Gastroesophageal sphincter (tissue), 3 donors: ENCODE data around the gene FA2H.

Experiments
- CTCF ChIP-seq, 4 experiments: fragments of 200-600 bp in 2 of 4; fragments of 450-650 bp in 2 of 4; sonication (generic) in 1 of 4; IDR thresholded peaks; one replicate each; pipeline ENCODE4 v1.5.1; 2017 to 2019; ENCODE audit warnings: antibody characterized with exemption in 4 of 4, mild to moderate bottlenecking in 2 of 4, moderate library complexity in 2 of 4
- EP300 ChIP-seq: sonication (generic); formaldehyde crosslinking; IDR thresholded peaks from one replicate; pipeline ENCODE4 v1.6.1; 2017; ENCODE audit warnings: antibody characterized with exemption, mild to moderate bottlenecking
- POLR2A ChIP-seq, 2 donors: fragments of 450-650 bp; IDR thresholded peaks; one replicate each; pipeline ENCODE4 v1.6.1; 2017; ENCODE audit warnings: antibody characterized with exemption in 2 of 2, mild to moderate bottlenecking in 2 of 2, moderate library complexity in 1 of 2
- POLR2AphosphoS5 ChIP-seq: sonication (generic); formaldehyde crosslinking; IDR thresholded peaks from one replicate; pipeline ENCODE4 v1.6.1; 2017; ENCODE audit warnings: antibody characterized with exemption

DNA sequence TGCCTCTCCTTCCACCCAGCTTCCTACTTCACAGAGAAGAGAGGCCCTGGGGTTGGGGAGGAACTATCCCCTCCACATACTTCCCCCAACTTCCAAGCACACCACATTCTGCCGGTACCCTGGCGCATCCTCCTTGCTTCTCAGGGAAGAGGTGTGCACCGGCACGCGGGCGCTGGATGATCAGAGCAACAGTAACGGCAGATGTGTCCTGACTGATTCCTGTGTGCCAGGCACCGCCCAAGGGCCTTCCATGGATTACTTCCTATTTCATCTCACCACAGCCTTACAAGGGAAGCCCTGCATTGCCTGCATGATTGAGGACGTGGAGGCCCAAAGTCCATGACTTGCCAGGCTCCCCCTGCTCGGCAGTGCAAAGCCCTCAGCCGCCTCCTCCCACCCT lies 52.9 kb downstream of the FA2H start:
- no peak for TF ChIP-seq CTCF (IDR thresholded peaks at IDR 0.05)
- TF ChIP-seq POLR2A (IDR thresholded peaks at IDR 0.05) = no peak
- TF ChIP-seq POLR2AphosphoS5 = no peak
- no peak for TF ChIP-seq EP300
